ENCODE results near the gene NRG3.

DNA sequence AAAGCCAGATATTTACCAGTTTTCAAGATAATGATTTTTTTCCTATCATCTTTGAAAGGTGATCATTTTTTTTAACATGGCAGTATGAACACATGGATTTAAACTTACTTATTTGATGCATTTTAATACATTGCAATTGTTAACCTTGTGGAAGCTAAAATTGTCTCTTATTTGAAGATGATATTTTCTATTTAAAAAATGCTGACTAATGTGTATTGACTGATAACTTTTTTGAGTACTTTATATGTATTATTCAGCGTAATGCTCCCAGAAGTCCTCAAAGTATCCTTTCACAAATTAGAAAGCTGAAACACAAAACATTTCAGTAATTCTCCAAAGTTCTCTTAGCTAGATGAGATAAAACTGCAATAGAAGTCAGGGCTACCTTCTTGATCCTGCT lies 677.3 kb downstream of the NRG3 start:
- TF ChIP-seq, protein P1, sequence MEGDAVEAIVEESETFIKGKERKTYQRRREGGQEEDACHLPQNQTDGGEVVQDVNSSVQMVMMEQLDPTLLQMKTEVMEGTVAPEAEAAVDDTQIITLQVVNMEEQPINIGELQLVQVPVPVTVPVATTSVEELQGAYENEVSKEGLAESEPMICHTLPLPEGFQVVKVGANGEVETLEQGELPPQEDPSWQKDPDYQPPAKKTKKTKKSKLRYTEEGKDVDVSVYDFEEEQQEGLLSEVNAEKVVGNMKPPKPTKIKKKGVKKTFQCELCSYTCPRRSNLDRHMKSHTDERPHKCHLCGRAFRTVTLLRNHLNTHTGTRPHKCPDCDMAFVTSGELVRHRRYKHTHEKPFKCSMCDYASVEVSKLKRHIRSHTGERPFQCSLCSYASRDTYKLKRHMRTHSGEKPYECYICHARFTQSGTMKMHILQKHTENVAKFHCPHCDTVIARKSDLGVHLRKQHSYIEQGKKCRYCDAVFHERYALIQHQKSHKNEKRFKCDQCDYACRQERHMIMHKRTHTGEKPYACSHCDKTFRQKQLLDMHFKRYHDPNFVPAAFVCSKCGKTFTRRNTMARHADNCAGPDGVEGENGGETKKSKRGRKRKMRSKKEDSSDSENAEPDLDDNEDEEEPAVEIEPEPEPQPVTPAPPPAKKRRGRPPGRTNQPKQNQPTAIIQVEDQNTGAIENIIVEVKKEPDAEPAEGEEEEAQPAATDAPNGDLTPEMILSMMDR (IDR thresholded peaks at IDR 0.05), result no peak
- TF ChIP-seq EZH2 (IDR thresholded peaks at IDR 0.05; ENCODE audit: borderline replicate concordance, insufficient read depth, low read depth, low read length, poor library complexity, severe bottlenecking), result no peak
